NCI-H2081 (cell line): ENCODE data around the gene PTPRK.

Source experiments
- DNase-seq, 2 experiments: peaks; one replicate each; lab custom pipeline; 2025; lab: John Stamatoyannopoulos, UW

The PTPRK gene

DNA sequence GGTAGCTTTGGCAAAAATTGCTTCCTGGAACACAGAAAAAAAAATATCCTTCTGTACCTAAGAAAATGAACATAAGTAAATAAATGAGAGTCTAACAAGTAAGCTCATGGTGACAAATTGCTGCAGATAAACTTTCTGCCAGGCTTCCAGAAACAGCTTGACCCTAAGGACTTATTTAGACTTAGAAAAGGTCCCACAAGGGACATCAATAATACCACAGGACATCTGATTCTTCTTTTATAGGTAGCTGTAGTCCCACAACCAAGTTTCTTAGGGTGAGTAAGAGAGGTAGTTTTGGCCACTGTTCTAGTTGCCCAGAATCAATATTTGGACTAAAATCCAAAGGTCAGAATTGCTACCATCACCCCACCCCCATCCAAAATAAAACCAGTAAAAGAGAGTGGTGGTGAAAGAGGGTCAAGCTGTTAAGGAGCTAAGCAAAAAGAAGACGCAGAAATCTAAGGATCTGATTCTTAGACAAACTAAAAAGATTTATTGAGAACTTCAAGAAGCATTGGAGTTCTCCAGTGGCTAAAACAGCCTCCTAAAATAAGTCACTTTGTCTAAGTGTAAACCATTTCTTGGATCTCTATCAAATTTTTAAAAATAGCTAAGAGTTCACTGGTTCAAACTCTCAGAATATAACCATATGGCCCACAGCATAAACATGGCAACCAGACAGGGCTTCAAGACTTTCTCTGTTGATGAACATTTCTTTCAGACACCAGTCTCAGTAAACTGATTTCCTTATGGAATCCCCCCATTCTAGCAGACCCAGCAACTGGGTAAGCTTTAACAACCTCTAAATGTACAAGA, 180.6 kb downstream of the PTPRK start:
- no peak for DNase-seq

DNA sequence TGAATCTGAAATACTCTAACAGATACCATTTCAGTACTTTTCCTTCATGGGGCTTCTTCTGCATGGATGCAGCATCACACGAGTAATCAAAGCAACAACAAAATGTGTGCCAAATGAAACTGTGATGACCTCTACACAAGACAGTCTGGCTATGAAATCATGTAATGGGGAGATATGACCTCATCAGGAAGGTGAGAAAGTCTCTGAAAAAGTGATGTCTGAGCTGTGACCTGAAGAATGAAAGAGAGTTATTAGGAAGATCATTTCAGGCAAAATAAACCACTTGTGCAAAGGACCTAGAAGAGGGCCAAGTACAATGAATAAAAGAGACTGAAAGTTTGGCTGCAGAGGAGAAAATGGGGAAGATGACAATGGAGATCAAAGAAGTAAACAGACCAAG, 182.8 kb downstream of the PTPRK start:
- no peak for DNase-seq

DNA sequence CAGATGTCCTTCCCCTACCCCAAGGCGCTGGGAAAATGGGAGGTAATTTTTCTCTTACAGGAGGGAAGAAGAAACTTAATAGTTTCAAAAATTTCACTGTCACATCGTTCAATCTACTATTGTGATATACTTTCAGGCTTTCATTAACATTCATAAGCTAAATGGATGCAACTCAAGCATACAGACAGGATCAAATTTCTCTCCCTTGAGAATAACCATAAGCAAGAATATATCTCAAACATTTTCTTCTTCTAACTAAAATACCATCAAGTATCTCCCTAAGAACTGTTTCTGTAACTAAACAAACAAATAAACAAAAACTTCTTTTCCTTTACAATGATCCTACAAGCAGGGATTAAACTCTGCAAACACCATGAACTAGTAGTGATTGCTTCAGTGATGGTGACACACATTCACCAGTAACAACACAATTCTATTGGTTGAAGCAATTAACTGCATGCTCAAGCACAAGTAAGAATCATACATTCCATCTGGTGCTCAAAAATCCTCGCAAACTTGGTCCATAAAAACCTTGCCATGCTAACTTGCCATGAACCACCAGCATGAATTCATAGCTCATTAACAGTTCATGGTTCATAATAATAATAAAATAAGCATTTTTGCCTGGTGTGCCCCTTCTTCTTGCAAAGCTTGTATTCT, 183.8 kb downstream of the PTPRK start:
- no peak for DNase-seq

DNA sequence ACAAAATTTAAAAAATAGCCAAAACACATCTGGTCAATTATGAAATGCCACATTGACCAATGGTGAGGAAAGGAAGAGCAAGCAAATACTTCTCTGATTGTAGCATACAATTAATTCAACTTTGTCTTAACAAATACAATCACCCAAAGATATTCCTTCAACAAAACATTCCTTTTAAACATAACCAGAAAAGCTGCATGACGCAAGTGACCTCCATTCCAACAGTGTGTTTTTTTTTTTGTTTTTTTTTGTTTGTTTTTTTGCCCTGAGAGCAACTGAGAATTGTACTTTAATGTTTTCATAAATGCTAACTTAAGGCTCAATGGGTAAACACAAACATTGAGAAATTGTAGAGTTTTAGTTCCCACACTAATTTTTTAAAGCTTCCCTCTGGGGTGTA, 184.4 kb downstream of the PTPRK start:
- DNase-seq: no peak

DNA sequence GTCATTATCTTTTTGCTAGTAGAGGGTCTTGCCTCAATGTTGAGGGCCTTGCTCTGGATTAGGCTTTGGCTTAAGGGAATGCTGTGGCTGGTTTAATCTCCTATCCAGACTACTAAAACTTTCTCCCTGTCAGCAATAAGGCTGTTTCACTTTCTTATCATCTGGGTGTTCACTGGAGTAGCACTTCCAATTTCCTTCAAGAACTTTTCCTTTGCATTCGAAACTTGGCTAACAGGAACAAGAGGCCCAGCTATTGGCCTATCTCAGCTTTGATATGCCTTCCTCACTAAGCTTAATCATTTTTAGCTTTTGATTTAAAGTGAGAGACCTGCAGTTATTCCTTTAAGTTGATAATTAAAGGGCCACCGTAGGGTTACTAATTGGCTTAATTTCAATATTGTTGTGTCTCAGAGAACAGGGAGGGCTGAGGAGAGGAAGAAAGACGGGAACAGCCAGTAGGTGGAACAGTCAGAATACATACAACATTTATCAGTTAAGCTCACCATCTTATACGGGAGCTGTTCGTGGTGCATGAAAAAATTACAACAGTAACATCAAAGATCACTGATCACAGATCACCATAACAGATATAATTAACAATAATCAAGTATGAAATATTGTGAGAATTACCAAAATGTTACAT, 186.7 kb downstream of the PTPRK start:
- no peak for DNase-seq

DNA sequence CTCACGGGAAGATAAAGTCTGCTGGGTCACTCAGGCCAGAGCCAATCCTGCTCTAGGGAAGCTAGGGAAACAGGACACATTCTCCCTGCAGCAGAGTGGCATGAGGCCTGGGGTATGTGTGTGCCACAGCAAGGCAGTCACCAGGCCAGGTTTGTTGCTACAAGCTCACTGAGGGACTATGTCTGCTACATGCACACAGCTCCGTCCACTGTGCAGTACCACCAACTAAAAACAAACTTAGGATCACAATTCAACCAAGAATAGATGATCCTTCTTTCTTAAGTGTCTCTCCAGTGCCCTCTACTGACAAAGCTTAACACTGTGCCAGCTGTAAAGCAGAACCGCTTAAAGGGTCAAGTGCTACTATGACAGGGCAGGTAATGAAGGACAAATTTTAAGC, 192.5 kb downstream of the PTPRK start:
- DNase-seq: peak in 1 of 2 experiments; percentile 33

DNA sequence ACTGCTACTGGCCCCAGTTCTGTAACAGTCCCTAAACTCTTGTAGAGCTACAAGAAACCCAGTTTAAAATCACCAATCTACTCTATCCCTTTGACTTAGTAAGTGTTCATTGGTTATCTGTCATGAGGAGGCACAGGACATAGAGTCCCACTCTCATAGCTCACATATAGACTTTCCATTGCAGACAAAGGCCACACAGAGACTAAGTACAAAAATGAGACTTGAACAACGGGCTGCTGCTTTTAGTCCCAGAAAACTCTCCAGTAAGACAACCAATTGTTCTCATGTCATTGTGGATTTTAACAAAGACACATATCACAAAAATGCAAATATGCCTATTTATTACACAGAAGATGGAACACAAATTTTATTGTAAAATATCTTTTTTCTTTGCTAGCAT, 197.4 kb downstream of the PTPRK start:
- DNase-seq: no peak

DNA sequence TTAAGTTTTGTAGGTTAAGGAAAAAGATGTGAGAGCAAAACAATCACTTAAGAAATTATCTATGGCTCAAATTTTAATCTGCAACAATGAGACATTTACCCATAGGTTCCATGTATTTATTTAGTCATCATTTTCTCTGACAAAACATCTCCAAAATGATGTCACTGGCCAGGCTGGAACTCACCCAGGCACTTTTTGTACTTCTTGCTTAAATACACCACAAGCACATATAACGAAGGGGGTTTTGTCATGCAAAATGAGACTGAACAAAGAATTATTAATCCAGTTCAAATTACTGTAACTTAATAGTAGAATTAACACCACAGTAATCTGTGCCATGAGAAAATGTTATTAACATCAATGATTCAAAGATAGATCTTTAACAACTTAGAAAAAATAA, 200.5 kb downstream of the PTPRK start:
- DNase-seq: no peak

DNA sequence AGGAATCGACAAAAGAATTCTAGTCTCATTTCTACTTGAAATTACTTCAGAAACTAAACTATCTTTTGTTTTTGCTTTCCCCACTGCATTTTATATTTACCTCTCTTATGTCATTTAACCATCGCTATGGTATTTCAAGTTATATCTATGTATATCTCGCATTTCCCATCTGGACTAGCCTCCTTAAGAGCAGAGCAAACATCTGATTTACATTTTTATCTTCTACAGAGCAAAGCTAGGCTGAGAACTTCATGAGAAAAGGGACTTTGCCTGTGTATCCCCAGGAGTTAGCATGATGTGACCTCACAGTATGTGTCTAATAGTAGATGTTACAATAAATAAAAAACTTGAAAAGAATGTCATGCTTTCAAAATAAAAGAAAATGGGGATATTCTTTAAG, 201.2 kb downstream of the PTPRK start:
- no peak for DNase-seq

DNA sequence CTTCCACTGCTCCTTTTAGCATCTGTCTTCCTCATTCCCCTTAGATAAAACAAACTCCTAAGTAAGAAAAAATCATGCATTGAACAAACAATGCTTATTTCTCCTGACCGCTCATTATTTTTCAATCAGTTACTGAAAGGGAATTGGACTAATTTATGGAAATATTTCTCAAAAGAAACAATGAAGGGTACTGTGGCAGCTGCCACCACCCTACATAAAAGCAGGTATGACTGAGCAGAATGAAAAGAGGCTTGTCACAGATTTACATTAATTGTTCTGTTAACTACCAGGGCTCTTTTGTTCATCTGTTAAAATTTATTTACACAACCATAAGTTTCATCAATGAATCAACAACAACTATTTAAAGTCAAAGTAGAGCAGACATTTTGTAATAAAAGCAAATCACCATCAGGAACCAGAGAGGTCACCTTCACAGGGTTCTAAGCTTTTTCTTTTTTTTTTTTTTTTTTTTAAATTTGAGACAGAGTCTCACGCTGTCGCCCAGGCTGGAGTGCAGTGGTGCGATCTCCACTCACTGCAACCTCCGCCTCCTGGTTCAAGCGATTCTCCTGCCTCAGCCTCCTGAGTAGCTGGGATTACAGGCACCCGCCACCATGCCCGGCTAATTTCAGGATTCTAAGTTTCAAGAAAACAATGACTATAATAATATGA, 204.0 kb downstream of the PTPRK start:
- peak in 1 of 2 experiments; percentile 30 for DNase-seq

DNA sequence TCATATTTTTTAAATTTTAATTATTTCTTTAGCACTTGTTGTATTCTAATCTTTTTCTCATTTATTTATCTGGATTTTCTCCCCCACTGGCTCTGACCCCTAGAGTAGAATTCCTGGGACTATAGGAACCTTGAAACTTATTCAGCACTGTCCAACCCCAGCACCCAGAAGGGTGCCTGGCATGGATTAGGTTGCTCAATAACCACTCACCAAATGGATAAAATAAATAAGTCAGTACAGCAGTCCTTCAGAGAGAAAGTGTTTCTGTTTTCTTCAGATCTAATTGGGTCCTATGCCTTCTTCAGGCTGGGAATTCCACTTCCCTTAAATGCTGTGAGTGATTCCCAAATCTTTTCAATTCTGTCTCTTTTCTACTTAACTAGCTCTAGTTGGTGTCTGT, 206.2 kb downstream of the PTPRK start:
- DNase-seq: no peak

DNA sequence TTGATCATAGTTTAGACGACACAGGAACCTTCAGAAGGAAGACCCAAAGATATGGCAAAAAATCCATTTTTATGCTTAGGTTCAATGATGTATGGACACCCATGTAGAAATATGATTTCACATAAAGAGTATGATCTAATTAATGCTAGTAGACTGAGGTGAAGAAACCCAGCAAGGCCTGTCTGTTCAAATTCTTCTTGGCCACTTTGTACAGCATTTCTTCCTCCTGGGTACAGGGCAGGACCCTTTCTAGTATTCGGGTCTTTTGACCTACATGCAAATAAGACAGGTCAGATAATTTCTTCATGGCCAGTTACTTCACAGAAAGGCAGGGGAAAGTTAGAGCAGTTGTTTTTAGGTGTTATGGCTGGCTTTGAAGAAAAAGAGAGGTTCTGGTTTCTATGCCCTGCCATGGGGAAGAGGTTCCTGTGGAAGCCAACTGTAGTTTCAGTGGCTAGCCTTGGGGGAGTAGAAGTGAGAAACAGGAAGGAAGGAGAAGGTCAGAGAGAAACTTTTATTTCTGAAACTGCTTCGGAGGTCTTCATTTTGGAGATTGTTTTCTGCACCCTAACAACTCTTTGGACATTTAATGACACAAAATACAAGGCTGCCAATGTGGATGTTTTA, 208.3 kb downstream of the PTPRK start:
- DNase-seq: no peak

DNA sequence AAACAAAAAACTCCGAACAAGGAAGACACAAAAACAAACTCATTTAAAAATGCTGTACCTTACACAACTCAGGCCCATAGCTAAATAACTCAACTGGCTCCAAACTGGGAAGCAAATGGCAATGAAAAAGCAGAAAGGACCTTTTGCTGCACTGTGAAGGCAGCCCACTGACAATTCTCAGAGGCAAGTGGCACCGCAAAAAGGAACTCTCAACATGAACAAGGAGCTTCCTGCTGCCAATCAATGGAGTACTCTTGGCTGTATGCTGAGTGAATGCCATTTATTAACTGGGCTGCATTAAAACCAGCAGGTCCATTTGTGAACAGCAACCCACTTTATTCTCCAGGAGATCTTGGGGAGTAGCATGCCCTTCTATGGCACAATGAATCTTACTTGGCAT, 209.9 kb downstream of the PTPRK start:
- no peak for DNase-seq

DNA sequence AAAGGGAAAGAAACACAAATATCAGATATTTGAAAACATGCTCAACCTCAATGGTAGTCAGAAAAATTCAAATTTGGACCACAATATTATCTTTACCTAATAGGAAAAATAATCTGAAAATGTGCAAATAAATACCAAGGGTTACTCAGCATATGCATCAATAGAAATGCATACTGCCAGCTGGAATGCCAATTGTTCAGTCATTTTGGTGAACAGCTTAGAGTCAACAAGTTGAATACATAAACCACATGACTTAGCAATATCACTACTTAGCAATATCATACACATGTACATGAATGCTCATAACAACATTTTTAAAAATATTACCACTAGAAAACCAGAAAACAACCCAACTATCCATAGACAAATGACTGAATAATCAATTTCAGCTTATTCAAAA, 212.7 kb downstream of the PTPRK start:
- no peak for DNase-seq

DNA sequence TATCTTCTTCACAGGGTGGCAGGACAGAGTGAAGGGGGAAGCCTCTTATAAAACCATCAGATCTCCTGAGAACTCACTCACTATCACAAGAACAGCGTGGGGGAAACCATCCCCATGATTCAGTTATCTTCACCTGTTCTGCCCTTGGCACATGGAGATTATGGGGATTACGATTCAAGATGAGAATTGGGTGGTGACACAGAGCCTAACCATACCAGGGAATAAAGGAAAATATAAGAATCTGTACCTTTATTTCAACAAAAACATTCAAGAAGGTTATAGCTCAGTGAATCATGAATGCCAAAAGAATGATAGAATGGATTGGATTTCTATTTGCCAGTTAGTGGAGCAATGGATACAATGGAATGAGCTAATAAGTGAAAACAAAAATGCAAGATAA, 214.4 kb downstream of the PTPRK start:
- no peak for DNase-seq

DNA sequence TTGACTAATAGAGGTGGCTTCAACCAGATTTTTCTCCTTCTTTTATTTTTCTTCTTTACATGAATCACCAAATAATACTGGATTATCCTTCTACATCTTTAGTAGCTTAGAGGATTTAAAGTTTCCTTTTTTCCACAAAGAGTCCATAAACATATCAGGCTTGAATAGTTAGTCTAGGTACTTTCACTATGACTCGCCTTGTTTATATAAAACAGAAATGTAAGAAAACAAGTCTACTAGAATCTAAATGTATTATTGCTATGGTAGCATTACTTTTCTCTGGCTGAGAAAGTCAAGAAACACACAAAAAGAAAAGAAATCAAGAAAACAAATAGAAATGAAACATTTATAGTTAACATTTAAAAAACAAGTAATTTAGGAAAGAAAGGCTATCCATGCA, 215.2 kb downstream of the PTPRK start:
- DNase-seq: no peak

DNA sequence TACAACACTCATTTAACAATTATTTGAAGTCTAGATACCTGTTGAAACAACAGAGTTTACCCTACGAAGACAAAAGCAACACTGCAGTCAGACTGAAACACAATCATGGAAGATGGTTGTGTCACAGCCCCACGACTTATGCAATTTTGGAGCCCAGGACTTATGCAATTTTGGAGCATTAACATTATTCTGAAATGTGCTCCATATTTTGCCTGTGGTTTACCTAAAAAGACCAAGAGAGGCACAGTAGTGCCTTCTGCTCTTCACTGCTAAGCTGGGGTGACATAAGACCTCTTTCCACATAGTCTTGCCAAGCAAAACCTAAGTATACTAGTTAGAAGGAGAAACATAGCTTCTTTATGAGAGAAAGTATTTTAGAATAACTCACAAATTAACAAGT, 216.5 kb downstream of the PTPRK start:
- no peak for DNase-seq

DNA sequence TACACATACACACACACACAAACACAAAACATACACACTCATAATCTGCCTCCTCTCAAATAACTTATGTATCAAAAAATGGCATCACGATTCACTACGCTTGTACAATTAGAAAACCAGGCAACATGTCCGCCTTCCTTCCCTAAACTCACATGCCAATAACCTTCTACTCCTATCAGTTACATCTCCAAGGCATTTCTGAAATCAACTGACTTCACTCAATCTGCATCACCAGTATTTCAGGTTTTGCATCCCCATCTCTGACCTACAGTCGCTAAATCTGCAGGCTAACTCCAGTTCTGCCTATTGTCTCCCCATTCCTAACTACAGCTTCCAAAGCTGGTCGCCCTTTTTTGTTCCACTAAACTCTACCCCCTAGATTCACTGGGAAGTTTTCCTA, 217.5 kb downstream of the PTPRK start:
- no peak for DNase-seq

DNA sequence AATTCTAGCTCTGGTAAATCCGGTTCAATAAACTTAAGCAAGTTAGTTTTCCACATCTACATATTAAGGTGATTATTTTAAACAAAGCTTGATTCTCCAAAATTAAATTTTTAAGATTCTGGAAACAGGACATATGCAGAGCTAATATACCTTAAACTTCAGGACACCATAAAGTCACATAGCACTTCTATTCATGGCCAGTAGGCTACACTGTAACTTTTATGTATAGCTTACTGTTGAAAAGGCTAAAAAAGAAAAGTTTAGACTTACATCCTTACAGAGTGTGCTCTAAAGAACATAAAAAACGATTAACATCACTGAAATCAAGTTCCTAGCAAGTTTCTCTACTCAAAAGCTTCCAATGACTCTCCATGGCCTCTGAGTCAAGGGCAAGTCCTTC, 224.7 kb downstream of the PTPRK start:
- no peak for DNase-seq

DNA sequence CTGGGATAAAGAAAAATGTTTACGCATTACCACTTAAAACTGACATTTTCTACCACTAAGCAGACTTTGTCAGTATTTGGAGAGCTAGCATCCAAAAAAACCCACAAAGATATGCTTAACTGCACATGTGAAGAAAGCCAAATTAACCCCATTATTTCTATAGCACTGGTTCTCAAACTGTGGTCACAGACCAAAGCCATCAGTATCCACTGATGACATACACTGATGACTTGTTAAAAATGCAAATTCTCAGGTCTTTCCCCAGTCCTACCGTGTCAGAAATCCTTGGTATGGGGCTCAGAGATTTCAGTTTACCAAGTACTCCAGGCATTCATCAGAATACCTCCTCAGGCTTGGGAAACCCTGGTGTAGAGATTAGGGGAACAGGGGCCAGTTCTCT, 230.2 kb downstream of the PTPRK start:
- DNase-seq: no peak

DNA sequence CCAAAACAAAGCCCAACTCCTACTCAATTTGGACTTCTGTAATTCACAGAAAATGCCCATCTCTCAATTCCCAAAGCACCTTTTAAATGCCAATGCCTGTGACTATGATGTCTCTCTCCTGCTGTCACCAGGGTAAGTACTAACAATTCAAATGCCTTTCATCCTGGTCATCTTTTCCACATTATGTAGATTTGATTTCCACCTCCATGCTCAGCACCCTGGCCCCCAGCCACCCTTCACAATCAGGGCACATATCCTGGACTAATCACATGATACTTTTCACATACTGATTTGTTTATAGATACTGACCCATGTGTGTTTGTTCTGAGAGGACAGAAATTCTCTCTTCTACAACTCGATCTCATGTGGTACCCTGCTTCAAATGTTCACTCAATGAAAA, 236.3 kb downstream of the PTPRK start:
- DNase-seq: no peak

DNA sequence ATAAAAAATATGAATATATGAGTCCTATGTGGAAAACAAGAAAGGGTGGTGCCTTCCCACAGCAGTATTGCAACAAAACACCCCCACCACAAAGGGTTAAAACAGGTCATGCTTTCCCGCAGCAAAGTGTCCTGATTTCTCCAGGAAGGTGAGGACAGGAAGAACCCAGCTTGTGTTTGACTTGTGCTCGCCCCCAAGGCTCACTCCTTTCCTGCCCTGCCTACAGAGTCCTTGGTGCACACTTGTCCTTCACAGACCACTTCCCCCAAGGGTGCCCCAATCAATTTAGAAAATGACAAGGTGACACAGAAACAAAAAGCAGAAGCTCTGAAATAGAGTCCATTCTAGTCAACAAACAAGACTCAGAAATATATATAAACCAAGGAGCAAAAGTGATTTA, 237.4 kb downstream of the PTPRK start:
- DNase-seq: no peak
